Measurements from ENCODE around the gene GIMD1.

DNA sequence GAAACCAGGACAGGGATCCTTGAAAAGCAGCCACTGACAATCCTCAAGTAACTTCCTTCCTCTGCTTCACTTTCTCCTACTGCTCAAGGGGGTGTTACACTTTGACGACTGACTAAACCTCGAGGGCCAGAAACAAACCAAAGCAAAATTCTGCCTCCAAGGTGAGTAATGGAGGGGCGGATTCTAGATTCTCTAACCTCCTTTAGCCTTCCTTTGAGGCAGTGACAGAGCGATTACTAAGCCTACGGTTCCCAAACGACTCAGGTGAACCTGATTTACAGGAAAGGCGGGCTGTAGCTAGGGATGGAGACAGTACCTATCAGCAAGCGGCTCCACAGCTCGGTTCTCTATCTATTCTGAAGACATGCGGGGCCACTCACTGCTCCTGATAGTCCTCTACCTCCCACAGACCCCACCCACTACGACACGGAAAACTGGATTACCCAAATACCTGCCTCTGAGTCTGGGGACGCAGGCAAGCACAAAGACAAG, 53.1 kb downstream of the GIMD1 start:
- TF ChIP-seq CTCF (IDR thresholded peaks at IDR 0.05): no peak
- no peak for TF ChIP-seq POLR2AphosphoS5 (IDR thresholded peaks at IDR 0.05)
- no peak for TF ChIP-seq POLR2A (IDR thresholded peaks at IDR 0.05)

All from suprapubic skin (tissue), 4 donors.